Lung microvascular endothelial cell (primary cell): ENCODE data around the gene PLXNA4. TPM values are rescaled to one million over a fixed set of nuclear protein-coding genes. Genes with fewer than 3 reads are reported as not detected.

Experiments used
- DNase-seq, 2 donors: peaks; one replicate each; pipeline versions ENCODE4 v3.0.0 to v3.0.0-alpha.2; 2010; ENCODE audit warnings: low read depth in 2 of 2
- total RNA-seq: library from RNA; depleted of rRNA; stranded (reverse); fragments of >200 nt; gene quantifications from 2 replicates; pipeline ENCODE4 v1.2.1, GENCODE V29; 2014

Gene PLXNA4
- total RNA-seq, 1 donor from 2014 or later: 6.9 TPM

DNA sequence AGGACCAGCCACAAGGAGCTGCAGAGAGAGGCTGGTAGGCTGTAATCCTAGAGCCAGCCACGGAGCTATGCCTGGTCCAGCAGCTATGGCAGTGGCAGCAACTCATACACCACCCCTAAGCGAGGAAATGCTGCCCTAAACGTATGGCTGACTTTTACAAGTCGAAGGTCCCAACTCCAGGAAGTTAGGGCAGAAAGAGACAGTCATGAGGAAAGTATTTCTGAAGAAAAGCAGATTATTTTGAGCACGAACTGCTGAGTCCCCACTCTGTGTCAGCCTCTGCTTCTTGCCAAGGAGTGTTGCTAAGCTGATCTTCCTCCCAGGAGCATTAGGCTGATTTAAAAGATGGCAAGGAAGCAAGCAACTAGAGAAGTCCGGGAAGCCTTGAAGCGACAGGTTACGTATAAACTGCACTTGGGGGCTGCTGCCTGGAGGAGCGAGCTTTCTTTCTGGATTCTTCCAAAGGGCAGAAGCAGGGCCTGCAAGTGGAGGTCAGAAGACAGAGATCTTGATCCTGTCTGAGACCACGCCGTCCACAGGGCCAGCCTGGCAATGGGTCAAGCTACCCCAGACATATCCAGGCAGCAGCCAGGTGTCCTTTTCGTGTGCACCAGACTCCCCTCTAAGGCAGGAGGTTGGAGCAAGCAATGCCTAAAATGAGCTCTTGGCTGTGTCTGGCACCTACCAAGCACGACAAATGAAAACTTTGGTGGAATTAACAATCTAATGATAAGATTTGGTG is 39.4 kb downstream of the PLXNA4 start:
- DNase-seq: peak in 1 of 2 donors; percentile 24

GRCh38 chr7:132533916-132534315 is 42.4 kb downstream of the PLXNA4 start:
- DNase-seq: no peak

- no peak for DNase-seq
Measured at GRCh38 chr7:132532281-132532680, 44.0 kb downstream of the PLXNA4 start.

DNA sequence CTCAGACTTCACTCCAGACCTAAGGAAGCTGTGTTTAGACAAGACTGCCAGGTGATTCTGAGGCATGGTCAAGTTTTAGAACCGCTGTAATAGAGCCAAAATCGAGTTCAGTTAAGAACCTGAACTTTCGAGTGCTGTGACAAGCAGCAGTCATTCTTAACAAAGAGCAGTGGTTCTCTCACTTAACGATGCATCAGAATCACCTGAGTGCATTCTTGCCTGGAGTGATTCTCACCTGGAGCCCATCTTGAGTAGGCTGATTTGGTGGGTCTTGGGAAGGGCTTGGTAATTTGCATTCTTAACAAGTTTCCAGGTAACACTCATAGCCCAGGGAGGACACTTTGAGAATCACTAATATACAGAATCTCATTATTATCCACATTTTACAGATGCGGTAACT is 44.7 kb downstream of the PLXNA4 start:
- no peak for DNase-seq

GRCh38 chr7:132528695-132529094 is 47.6 kb downstream of the PLXNA4 start:
- no peak for DNase-seq

- no peak for DNase-seq
Measured at GRCh38 chr7:132527467-132528410, 48.5 kb downstream of the PLXNA4 start.

DNA sequence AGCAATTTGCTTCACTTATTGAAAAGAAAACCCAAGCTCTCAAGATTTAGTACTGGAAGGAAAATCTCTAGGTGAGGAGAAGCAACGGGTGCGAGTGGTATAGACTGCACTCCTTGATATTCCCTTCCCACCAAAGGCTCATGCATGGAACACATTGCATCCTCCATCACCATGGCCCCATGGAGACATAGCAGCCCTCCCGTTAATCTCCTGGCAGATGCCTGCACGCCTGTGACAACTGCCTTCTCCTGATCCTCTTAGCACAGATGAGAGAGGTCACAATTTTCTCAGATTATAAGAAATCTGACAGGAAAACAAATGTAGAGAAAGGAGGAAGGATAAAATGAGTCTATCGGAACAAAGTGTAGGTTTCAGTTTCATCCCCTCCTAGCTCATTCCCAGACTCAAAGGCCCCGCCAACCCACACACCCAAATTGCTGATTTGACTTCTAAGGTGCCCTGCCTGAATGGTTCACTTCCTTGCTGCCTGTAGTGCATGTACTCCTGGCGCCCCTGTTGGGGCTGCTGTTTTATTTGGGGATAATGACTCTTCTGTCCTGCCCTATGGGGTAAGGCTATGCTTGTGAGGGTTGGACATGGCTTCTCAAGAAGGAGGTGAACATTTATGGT is 50.0 kb downstream of the PLXNA4 start:
- no peak for DNase-seq

- no peak for DNase-seq
Measured at GRCh38 chr7:132521423-132521822, 54.8 kb downstream of the PLXNA4 start.

DNA sequence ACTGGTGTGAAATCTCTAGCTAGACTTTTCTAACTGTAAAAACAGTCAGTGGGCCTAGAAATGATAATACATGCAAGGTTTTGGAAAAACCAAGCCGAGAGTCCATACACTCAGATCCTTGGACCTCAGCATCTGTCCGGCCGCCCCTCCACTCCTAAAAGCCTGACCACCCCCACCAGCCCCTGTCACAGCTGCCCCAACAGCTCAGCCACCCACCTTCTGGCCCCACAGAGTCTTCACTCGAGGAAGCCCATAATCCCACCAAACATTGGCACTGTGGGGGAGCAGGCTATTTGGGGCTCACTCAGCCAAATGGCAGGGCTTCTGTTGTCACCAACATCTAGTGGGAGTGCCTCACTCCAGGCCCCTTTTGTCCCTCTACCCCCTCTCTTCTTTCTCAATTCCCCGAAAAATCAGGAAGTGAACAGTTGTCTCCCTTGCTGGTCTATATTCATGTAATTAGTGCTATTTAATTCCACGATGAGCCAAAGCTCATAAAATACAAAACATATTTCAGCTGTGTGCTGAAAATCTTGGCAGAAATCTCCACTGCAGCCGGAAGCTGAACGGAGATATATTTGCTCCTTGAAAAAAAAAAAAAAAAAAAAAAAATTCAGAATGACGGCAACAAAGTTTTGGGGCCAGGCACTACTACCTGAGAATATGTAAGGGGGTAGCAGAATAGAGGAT is 55.5 kb downstream of the PLXNA4 start:
- no peak for DNase-seq

DNA sequence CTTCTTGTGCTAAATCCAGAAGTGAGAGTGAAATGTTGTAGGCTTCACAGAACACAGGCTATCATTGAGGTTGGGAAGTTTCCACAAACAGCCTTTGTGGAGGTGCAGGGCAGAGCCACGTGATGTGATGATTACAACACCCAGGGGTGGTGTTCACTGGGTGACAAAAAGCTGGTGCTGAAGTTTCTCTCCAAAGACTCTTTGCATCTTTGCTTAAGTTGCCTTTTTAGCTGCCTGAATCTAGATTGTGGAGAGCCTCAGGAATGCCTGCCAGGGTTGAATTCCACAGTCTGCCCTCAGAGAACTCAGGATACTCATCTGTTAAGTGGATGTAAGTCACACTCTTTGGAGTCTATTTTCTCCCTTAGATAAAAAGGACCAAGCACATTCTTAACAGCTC is 56.3 kb downstream of the PLXNA4 start:
- no peak for DNase-seq

DNA sequence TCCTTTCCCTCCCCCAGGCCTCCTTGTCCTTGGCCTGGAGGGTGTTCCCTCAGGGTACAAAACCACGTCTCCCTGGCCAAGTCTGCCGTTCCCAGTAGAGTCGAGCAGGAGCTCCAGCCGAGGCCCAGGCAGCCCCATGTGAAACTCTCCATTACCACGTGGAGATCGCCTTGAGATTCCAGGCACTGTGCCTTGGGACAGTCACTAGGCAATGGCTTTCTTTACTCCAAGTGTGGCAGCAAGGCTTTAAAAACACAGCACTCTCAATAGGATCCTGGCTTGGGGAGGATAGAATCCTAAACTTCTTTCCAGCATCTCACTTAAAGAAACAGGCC is 57.5 kb downstream of the PLXNA4 start:
- DNase-seq: no peak

GRCh38 chr7:132518102-132518838 is 58.0 kb downstream of the PLXNA4 start:
- DNase-seq: peak; percentile 26 to 34

GRCh38 chr7:132516042-132516840 is 60.0 kb downstream of the PLXNA4 start:
- peak; percentile 29 to 87 for DNase-seq

DNA sequence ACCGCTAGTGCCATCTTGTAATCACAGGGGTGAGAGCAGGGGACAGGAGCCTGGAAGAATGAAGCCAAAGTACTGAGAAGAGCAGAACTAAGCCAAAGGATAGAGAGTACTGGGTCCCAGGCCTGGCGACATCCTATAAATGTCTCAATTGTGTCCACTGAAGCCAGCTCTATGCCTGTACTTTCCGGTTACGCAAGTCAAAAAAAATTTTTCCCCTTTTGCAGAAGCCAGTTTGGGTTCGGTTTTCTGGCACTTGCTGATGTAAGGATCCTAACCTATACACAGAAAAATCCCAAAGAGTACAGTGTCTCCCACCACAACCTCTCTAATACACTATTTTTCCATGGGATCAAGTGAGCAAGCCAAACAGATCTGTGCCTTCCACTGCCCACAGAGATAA is 61.1 kb downstream of the PLXNA4 start:
- DNase-seq: no peak

DNA sequence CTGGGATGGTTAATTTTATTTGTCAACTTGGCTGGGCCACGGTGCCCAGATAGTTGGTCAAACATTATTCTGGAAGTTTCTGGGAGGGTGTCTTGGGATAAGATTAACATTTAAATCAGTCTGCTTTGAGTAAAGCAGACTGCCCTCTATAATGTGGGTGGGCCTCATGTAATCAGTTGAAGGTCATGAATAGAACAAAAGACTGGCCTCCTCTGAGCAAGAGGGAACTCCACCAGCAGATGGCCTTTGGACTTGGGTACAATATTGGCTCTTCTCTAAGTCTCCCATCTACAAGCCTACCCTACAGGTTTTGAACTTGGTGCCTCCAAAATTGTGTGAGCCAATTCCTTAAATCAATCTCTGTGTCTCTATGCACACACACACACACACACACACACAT is 61.8 kb downstream of the PLXNA4 start:
- no peak for DNase-seq

DNA sequence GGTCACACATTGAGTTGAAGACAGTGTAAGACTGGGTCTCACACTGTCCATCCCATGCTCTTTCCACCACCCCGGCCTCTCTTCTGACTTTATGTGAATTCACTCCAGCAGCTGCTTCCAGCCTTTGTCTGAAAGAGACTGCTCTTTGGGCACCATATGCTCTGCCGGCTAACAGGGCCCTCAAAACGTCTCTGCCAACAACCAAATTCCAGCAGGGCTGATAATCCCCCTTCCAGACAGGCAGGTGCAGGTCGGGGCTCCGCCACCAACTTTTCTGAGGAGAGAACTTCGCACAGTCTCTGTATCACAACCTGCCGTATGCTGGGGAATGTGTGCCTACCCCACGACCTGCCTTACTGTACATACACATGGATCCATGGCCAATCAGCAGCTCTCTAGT is 64.3 kb downstream of the PLXNA4 start:
- no peak for DNase-seq

GRCh38 chr7:132511387-132511786 is 64.9 kb downstream of the PLXNA4 start:
- no peak for DNase-seq

GRCh38 chr7:132509643-132510042 is 66.6 kb downstream of the PLXNA4 start:
- no peak for DNase-seq

- peak in 1 of 2 donors; percentile 45 for DNase-seq
Measured at GRCh38 chr7:132508724-132509353, 67.4 kb downstream of the PLXNA4 start.

GRCh38 chr7:132504852-132505251 is 71.4 kb downstream of the PLXNA4 start:
- DNase-seq: no peak
